HG02798 (cell line): ENCODE data around the gene PA2G4.
"Not testable (repeated sequence)": the region's sequence is repeated elsewhere in the genome, so short reads cannot be mapped to it uniquely, and the experiment has no call there.

Source experiments
- ATAC-seq: cut with Tn5 transposase; IDR thresholded peaks from one replicate; pipeline ENCODE4 v1.9.1; 2021; ENCODE audit warnings: mild to moderate bottlenecking; ENCODE audit not compliant: unreplicated experiment, poor library complexity

Gene PA2G4

DNA sequence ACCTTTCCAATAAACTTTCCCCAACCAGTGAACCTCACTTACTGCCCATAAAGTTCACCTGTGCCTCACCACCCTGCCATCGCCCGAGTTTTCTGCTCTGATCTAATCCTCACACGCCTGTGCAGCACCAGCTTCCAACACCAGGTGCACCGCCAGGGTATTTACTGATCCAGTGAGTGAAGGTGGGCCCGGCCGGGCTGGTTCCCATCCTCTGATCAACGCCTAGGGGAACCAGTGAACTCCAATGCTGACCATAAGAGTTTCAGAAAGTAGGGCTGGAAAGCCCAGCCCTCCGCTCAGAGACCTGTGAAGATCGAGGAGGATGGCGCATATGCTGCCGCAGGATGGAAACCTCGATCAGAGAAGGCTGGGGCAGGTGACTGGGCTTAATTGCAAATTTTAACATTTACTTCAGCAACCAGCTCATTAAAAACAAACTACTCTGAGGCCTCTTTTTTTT, 47.3 kb downstream of the PA2G4 start:
- ATAC-seq, result peak; percentile 52

GRCh38 chr12:56152132-56152755, 47.9 kb downstream of the PA2G4 start, which contains the start of gene MYL6B:
MYL6B (plus strand) TSS chr12:56152587; CDS start chr12:56153919, 1,332 bp downstream.
- ATAC-seq, result peak; percentile 95

DNA sequence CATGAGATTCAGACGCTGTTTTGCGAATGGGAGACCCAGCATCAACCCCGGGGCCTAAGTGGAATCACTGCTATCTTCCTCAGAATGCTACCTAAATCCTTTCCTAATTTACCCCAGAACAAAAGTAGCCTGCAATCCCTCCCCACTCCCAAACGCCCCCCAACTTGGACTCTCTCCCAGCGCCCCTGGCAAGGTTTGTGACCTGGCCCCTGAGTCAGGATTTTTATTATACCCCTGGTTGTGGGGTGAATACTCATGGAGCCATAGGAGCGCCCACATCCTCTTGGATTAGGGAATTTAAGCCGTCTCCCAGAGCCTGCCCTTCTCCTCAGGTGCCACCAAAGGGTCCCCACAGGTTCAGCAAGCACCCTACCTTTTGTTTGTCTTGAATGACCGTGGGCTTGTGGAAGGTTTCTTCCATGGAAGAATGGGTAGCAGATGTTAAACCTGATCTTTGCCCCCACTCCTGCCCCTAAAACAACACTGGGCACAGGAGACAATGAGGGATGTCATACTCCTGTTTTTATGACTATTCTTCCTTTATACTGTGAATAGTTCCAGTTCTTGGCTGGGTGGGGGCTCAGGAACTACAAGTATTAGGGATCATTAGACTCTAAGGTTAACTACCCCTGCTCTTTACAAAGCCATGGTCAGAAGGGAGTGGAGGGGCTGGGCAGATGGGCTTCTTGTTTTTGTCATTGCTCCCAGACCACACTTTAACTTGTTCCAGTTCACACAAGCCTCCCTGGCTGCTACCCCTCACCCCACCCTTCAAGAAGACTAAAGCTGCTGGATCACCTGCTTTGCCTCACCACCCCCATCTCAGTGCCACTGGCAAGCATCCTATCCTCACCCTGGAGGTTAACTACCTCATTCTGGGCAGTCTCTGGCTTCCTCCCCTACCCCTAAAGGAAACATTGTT, 48.7 kb downstream of the PA2G4 start:
- ATAC-seq, result no peak

DNA sequence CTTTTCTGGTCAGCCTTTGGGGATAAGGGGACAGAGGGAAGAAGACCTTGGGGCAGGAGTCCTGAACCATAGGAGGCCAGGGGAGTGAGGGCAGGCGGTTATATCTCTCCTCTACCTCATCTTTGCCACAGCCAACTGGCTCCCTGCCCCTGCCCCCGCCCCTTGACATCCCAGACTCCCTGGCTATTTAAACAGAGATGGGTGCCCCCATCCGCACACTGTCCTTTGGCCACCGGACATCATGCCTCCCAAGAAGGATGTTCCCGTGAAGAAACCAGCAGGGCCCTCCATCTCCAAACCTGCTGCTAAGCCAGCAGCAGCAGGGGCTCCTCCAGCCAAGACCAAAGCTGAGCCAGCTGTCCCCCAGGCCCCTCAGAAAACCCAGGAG, 49.3 kb downstream of the PA2G4 start:
- no peak for ATAC-seq

GRCh38 chr12:56154246-56154771, 50.0 kb downstream of the PA2G4 start:
- no peak for ATAC-seq

- ATAC-seq, result no peak
Observed at GRCh38 chr12:56154818-56155217, 50.5 kb downstream of the PA2G4 start.

DNA sequence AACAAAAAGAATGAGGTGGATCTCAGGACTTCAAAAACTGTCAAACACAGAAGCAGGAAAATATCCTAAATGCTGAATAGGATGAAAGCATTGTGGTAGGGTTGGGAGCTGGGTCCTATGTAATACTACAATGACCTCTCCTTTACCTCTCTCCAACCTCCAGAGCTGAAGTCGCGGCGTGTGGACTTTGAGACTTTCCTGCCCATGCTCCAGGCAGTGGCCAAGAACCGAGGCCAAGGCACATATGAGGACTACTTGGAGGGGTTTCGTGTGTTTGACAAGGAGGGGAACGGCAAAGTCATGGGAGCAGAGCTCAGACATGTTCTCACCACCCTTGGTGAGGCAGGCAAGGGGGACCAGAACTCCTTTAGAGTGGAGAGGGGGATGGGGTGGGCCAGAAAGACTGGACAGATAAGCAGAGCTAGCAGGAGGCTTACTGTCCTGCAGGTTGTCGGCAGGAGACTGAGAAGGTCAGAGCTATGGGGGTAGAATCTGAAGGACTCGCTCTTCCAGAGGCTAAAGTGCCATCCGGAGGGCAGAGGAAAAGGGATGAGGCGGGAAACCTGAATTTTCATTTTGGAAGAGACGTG, 51.0 kb downstream of the PA2G4 start:
- ATAC-seq, result no peak

GRCh38 chr12:56156464-56157200, 52.3 kb downstream of the PA2G4 start:
- ATAC-seq, result not testable (repeated sequence)

DNA sequence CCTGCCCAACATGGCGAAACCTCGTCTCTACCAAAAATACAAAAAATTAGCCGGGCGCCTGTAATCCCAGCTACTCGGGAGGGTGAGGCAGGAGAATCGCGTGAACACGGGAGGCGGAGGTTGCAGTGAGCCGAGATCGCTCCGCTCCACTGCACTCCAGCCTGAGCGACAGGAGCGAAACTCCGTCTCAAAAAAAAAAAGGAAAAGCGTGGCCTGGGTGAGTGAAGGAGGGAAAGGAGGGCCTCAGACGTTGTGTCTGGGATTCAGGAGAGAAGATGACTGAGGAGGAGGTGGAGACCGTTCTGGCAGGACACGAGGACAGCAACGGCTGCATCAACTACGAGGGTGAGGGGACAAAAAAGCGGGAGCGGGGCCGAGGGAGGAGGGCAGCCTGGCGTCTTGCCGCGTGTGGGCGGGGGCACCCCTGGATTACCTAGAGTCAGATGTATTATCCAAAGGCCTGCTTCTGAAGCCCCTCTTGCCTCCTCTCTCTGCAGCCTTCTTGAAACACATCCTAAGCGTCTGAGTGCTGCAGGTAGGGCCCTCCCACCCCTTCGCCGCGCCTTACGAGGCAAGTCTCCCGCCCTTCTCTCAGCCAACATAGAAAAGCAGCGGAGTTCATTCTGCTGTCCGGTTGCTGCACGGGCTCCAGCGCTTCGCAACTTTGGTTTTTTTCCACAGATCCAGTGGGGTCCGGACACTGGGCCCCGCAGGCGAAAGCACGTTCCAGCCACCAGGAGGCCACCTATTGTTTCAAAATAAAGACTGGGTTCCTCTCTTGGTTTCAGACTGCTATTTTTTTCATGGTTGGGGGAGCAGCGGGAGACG, 53.1 kb downstream of the PA2G4 start:
- peak; percentile 28 for ATAC-seq

DNA sequence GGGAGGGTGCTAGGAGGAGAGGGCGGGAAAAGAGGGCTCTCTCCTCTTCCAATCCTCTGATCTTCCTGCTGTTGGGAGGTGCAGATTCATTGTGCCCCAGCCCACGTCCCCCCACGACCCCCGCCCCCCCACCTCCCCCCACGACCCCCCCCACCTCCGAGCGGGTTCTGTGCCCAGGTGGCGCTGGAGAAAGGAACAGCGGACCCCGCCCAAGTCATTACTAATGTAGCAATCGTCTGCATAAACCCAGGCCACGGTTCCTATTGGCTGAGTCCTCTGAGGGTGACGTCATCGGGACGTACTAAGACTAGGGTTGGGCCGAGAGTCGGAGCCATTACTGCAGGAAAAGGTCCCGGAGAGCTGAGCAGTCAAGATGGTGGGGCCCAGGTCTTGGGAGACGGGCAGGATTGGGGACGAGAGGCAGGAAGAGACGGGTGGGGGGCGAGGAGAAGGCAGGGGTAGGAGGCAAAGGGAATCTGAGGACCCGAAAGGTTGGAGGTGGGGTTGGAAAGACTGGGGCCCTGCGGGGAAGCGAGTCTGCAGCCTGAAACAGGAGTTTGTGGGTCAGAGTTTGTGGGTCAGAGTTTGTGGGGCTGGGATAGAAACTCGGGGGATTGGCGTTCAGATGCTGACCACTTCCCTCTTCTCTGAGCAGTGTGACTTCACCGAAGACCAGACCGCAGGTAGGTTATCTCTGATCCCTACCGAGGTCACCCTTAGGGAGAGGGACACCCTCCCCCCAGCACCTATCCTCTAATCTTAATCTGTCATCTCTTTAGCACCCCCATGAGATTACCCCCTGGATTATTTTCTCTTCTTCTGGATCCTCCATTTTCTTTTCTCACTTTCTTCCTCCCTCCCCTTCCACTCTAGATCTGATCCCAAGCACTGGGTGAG, 53.9 kb downstream of the PA2G4 start, which contains the start of gene MYL6:
MYL6 (plus strand) TSS at position 331 of the 897 bp plus-strand sequence; CDS start at position 374, 43 bp downstream.
- ATAC-seq, result peak; percentile 89

DNA sequence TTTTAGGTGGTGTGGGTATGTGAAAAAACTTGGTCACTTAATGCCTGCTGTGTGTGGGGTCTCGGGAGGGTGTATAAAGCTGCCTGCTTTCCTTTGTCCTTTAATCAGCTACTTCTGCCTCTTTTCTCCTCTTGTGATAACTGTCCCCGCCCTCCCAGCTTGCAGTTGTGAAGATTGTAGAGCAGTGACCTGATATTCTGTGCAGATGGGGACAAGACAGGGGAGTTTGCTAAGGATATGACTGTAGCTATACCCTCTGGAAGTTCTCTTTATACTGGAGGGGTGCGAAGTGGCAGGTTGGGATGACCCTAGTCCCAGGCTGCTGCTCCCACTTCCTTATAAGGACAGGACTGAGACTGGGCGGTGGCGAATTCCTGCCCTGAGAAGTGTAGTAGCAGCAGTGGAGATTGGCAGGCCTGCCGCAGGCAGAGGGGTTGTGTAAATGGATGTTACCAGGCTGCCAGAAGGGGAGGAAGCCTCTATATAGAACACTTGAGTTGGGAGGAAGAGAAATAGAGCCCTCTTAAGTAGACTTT, 54.6 kb downstream of the PA2G4 start:
- no peak for ATAC-seq

GRCh38 chr12:56159482-56160192, 55.3 kb downstream of the PA2G4 start:
- no peak for ATAC-seq

- ATAC-seq, result no peak
Observed at GRCh38 chr12:56160193-56160763, 55.9 kb downstream of the PA2G4 start.

DNA sequence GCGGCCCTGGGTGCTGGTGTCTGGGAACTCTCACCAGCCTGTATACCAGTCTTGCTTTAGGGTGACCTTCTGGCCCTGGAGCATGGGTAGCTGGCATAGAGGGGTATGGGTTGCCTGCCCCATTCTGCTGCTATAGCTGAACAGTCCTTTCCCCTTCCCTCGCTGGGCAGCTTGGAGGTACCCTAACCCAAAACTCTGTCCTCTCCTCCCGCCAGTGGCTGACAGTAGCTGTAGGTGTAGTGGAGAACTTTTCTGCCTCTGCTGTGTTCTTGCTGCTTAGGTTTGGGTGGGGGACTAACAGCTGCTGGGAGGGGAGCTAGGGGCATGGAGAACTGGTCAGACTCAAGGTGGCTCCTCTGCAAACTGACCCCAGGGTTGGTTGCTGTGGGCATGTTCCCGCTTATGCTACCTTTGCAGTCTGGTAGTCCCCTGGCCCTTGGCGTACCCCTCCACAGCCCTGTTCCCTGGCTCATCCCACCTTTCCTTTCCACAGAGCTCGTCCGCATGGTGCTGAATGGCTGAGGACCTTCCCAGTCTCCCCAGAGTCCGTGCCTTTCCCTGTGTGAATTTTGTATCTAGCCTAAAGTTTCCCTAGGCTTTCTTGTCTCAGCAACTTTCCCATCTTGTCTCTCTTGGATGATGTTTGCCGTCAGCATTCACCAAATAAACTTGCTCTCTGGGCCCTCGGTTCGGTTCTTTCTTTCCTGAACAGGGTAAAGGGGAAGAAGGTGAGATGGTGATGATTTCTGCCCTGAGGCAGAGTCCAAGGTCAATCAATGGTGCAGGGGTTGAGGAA, 56.7 kb downstream of the PA2G4 start:
- ATAC-seq, result no peak

DNA sequence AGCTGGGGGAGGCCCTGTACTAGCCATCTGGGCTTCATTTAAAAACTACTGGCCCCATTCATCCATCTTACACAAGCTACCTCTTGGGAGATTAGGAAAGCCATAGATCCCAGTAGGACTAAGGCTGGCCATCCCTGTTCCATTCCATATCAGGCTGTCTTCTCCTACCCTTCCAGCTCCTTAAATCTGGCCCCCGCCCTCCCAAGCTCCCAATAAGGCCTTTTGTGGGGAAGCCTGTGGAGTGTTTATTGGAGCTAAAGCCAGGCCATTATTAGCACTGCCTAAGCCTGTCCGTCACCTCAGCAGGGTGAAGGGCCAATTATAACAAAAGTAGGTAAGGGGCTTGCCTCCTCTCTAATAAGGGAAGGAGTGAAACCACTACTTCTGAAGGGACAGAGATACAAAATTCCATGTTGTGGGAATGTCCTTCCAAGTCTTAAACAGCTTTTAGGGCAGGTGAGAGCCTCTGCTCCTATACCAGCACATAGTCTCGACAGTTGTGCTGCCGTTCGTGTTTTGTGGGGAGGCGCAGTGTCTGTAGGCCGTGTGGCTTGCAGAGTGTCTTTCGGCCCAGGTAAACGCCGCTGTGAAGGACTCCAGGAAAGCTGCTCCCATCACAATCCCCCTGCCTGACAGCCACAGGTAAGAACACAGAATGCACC, 57.5 kb downstream of the PA2G4 start:
- no peak for ATAC-seq
